Pancreas (tissue), 10 donors: ENCODE measurements around the gene ERCC5. TPM values are rescaled to one million over a fixed set of nuclear protein-coding genes. Genes with fewer than 3 reads are reported as not detected.

Experiments used
- ATAC-seq, 4 donors: fragments of 200-7000 bp; cut with Tn5 transposase; one replicate each; pipeline versions ENCODE4 v1.8.0 to v1.9.1; 2020; ENCODE audit warnings: mild to moderate bottlenecking in 4 of 4, moderate library complexity in 4 of 4
- DNase-seq, 6 donors: peaks; one replicate each; pipeline ENCODE4 v3.0.0-alpha.2; 2020
- FAIRE-seq: peaks from 2 replicates; lab custom pipeline; 2012; peaks lifted over from hg19 to GRCh38; lab: Jason Lieb, UNC
- H3K27ac ChIP-seq, 4 donors: fragments of 200-600 bp; sonication (generic); 1 replicate in 3 of 4; 2 replicates in 1 of 4; pipeline versions ENCODE4 v1.5.0 to v1.8.0; 2020
- H3K27me3 ChIP-seq, 4 donors: fragments of 200-600 bp; one replicate each; pipeline ENCODE4 v1.8.0; 2021
- H3K36me3 ChIP-seq, 3 donors: fragments of 200-600 bp; sonication (generic) in 1 of 3; one replicate each; pipeline versions ENCODE4 v1.5.0 to v1.8.0; 2020 to 2021
- H3K4me1 ChIP-seq, 3 donors: fragments of 200-600 bp; one replicate each; pipeline ENCODE4 v1.8.0; 2021
- H3K4me3 ChIP-seq, 4 donors: fragments of 200-600 bp; sonication (generic) in 2 of 4; one replicate each; pipeline versions ENCODE4 v1.5.0 to v1.8.0; 2020 to 2021
- H3K9me3 ChIP-seq, 4 donors: fragments of 200-600 bp; one replicate each; pipeline ENCODE4 v1.8.0; 2021
- CTCF ChIP-seq, 4 donors: fragments of 200-600 bp; sonication (generic) in 3 of 4; IDR thresholded peaks; one replicate each; pipeline versions ENCODE4 v1.5.0 to v1.8.0; 2021; ENCODE audit warnings: antibody characterized with exemption in 4 of 4
- WGBS, 2 donors: extraction: QIAGEN DNeasy Blood & Tissue Kit; methylation state at CpG; one replicate each; pipeline ENCODE4 v1.1.7; 2013; 5-methylcytosine and 5-hydroxymethylcytosine counted together
- intact Hi-C, 3 donors: fragments of 100-400 bp; cut with DNase I; formaldehyde crosslinking; loops; one replicate each; pipeline versions ENCODE4 v1.11.1 to v1.14.2; 2022
- polyA plus RNA-seq, 2 donors: library from polyadenylated mRNA; stranded (reverse); fragments of 200-250 nt; gene quantifications; one replicate each; pipeline ENCODE4 v1.2.3, GENCODE V29; 2013
- total RNA-seq, 6 donors: library from RNA; stranded (reverse); fragmentation: NEBNext Ultra II Directional in 4 of 6; extraction: Animal tissue kit (Norgen Biotek cat#: 25700) in 4 of 6; gene quantifications; one replicate each; pipeline versions ENCODE4 v1.2.1 to v1.2.4, GENCODE V29; 2021 to 2023
- donor health status: healthy with polysubstance abuse.
- donor health status: DM: no; HTN: no; CAD: no; lungs with moderate emphysema.
- donor health status: DM: no; HTN: no; CAD: no.
- donor health status: control.
- donor health status: control.
- donor health status: Bipolar disorder and iron deficiency.
- donor health status: DM: yes; HTN: yes; CAD: no.
- donor health status: DM: no; HTN: no; CAD: no.
- donor health status: DM: no; HTN: no; CAD: no.
- donor health status: DM: yes; HTN: yes; CAD: no.

ERCC5 gene
- total and polyA plus RNA-seq, 8 donors, result 17.5 to 85.4 (median 25.2) TPM

- Histone ChIP-seq H3K4me3 (no peak overlapping the region), H3K27ac (no peak overlapping the region), H3K27me3 (no peaks in the 10 kb centered on the region), H3K36me3 (no peaks in the 10 kb centered on the region), H3K9me3 (no peaks in the 10 kb centered on the region), H3K4me1 (peaks cover 3 to 18% (median 5%) of the 10 kb centered on the region in 3 donors)
- ATAC-seq, result no peak
- FAIRE-seq, result no peak
- 76 to 86% methylated on average over 12 of the region's 12 CpGs for whole genome bisulfite sequencing, 2 donors
- intact Hi-C loops, result no loop called here
- TF ChIP-seq CTCF (IDR thresholded peaks at IDR 0.05), result no peak
- no peak for DNase-seq
These were observed 57.0 kb downstream of the ERCC5 start for GRCh38 chr13:102902789-102903347.

GRCh38 chr13:102903659-102904407 is 58.0 kb downstream of the ERCC5 start:
- DNase-seq (no peak), ATAC-seq (no peak), FAIRE-seq (no peak)
- no peaks in the 10 kb centered on the region for H3K27me3 ChIP-seq
- peak in 2 of 4 donors; percentile 11 to 18 for TF ChIP-seq CTCF (IDR thresholded peaks at IDR 0.05)
- no peak overlapping the region for H3K27ac ChIP-seq
- no peaks in the 10 kb centered on the region for H3K36me3 ChIP-seq
- WGBS, 2 donors, result 45 to 57% methylated on average over 14 of the region's 14 CpGs
- no peak overlapping the region for H3K4me3 ChIP-seq
- intact Hi-C loops, result no loop called here
- H3K9me3 ChIP-seq, result no peaks in the 10 kb centered on the region
- H3K4me1 ChIP-seq, result peaks cover 3 to 18% (median 5%) of the 10 kb centered on the region in 3 donors

- H3K4me1 ChIP-seq, result peaks cover 3 to 18% (median 5%) of the 10 kb centered on the region in 3 donors
- H3K4me3 ChIP-seq, result no peak overlapping the region
- DNase-seq, result no peak
- no peak overlapping the region for H3K27ac ChIP-seq
- ATAC-seq, result no peak
- no peaks in the 10 kb centered on the region for H3K36me3 ChIP-seq
- no peak for FAIRE-seq
- H3K9me3 ChIP-seq, result no peaks in the 10 kb centered on the region
- no peak for TF ChIP-seq CTCF (IDR thresholded peaks at IDR 0.05)
- intact Hi-C loops, result no loop called here
- H3K27me3 ChIP-seq, result no peaks in the 10 kb centered on the region
- 71 to 85% methylated on average over 5 of the region's 5 CpGs for WGBS, 2 donors
These were observed 58.6 kb downstream of the ERCC5 start for GRCh38 chr13:102904408-102904862.

GRCh38 chr13:102905905-102906771 is 60.3 kb downstream of the ERCC5 start:
- no peaks in the 10 kb centered on the region for H3K36me3 ChIP-seq
- no peak for ATAC-seq
- no peak overlapping the region for H3K4me3 ChIP-seq
- H3K27ac ChIP-seq, result no peak overlapping the region
- peaks cover 0 to 4% (median 0%) of the 10 kb centered on the region in 3 donors for H3K4me1 ChIP-seq
- FAIRE-seq, result no peak
- WGBS, 2 donors, result 86% methylated on average over 7 of the region's 7 CpGs
- no peak for DNase-seq
- no peaks in the 10 kb centered on the region for H3K27me3 ChIP-seq
- intact Hi-C loops, result no loop called here
- no peak for TF ChIP-seq CTCF (IDR thresholded peaks at IDR 0.05)
- no peaks in the 10 kb centered on the region for H3K9me3 ChIP-seq
